ENCODE measurements around the gene CARMIL3. TPM values are rescaled to one million over a fixed set of nuclear protein-coding genes. Genes with fewer than 3 reads are reported as not detected.

The CARMIL3 gene
- total RNA-seq, 1 experiment from 2014 or later = 0.71 TPM

- TF ChIP-seq ZBTB33 (IDR thresholded peaks at IDR 0.05; ENCODE audit: extremely low read depth, insufficient replicate concordance, low read length) (no peak), EZH2 (IDR thresholded peaks at IDR 0.05) (no peak), ATF3 (IDR thresholded peaks at IDR 0.05) (no peak), ZFX (IDR thresholded peaks at IDR 0.05) (no peak), ZNF274 (IDR thresholded peaks at IDR 0.05; ENCODE audit: low read depth, low read length) (no peak)
These were observed 38.1 kb downstream of the CARMIL3 start (continued) for GRCh38 chr14:24089890-24090289.

- peaks cover 15 to 22% of the 10 kb centered on the region in 2 experiments for H3K4me1 ChIP-seq (ENCODE audit: control insufficient read depth in 1 of 2, insufficient read depth in 2 of 2, low read length in 2 of 2)
These were observed 40.3 kb downstream of the CARMIL3 start for GRCh38 chr14:24092110-24092504.

More at GRCh38 chr14:24092110-24092504, 40.3 kb downstream of the CARMIL3 start:
- no peak overlapping the region for H3K27ac ChIP-seq (ENCODE audit: low read depth, low read length)
- no peaks in the 10 kb centered on the region for H3K9me3 ChIP-seq (ENCODE audit: control insufficient read depth in 1 of 2, insufficient read depth in 1 of 2, low read depth in 1 of 2, low read length in 2 of 2)
- no TSS peak for BruUV-seq (replicated peaks)
- peaks cover 7% of the 10 kb centered on the region; the same call in 1 of the 2 replicates for H3K79me2 ChIP-seq (ENCODE audit: insufficient read depth, low read length)
- intact Hi-C loops (cut with micrococcal nuclease) = loop anchor here (10.0 kb wide), 1 partner anchor 107 kb away; the partner anchor contains the start of gene DHRS4L2
- RAD21 ChIA-PET (ENCODE audit: low non-redundant PET in 1 of 2, low total read pairs in 2 of 2, uncharacterized antibody in 2 of 2, unreplicated experiment in 2 of 2) = interaction anchor here (0.8 to 4.6 kb wide), 4 partner anchors 16 to 34 kb away, joined by 3 to 35 read pairs (median 16); no protein-coding TSS in a partner anchor
- ATAC-seq (no peak), DNase-seq (ENCODE audit: low read depth, low spot score) (no peak)
- H3K27me3 ChIP-seq (ENCODE audit: insufficient read depth, low read length) = no peaks in the 10 kb centered on the region
- no peak overlapping the region for H3K4me3 ChIP-seq (replicated peaks in 1 of 2; ENCODE audit: low read depth in 1 of 2, low read length in 2 of 2)
- TF ChIP-seq YY1 (IDR thresholded peaks at IDR 0.05; ENCODE audit: extremely low read depth, insufficient replicate concordance, low read depth, low read length) (no peak), MAX (IDR thresholded peaks at IDR 0.05) (no peak)
- POLR2A ChIA-PET = interaction anchor here (1.4 to 4.5 kb wide), 5 partner anchors 9 to 35 kb away, joined by 3 to 49 read pairs (median 20); partner anchors contain the start of genes DCAF11 and NRL
- H3K4me2 ChIP-seq (ENCODE audit: low read length) = no peak overlapping the region
- H2AFZ ChIP-seq (ENCODE audit: low read depth, low read length, poor library complexity, severe bottlenecking) = no peak overlapping the region
- CTCF ChIA-PET = interaction anchor here (1.0 to 6.3 kb wide), 7 partner anchors 12 to 151 kb away, joined by 3 to 149 read pairs (median 9); partner anchors contain the start of genes CARMIL3, DCAF11, IRF9 and NRL
- no peaks in the 10 kb centered on the region for H4K20me1 ChIP-seq (ENCODE audit: insufficient read depth)
- no peak overlapping the region for H3K9ac ChIP-seq (ENCODE audit: low read length)
- H3K36me3 ChIP-seq (ENCODE audit: control insufficient read depth in 1 of 2, insufficient read depth in 2 of 2, low read length in 2 of 2) = no peaks in the 10 kb centered on the region
- no peaks in the 10 kb centered on the region for H3K9me2 ChIP-seq (ENCODE audit: insufficient read depth)

Data from HCT116 (cell line).